Measurements from ENCODE around the gene LSG1.
"Not testable (repeated sequence)": the region's sequence is repeated elsewhere in the genome, so short reads cannot be mapped to it uniquely, and the experiment has no call there.

The LSG1 gene

DNA sequence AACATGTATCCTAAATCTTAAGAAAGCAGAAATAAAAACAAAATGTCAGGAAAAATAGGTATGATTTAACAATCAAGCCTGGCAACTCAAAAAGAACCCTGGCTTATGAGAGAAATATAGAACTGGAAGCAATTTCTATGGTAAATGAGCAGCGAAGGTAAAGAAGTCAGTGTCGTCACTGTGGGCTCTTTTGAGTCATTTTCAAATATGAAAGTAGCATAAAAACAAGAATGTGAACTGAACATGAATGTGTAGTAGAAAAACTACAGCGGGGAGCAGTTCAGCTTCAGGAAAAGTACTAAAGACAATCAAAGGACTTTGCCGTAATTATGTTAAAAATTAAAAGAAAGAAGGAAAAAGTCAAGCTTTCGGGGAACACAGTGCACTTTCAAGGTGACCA, 17.5 kb downstream of the LSG1 start:
- no peak for DNase-seq

DNA sequence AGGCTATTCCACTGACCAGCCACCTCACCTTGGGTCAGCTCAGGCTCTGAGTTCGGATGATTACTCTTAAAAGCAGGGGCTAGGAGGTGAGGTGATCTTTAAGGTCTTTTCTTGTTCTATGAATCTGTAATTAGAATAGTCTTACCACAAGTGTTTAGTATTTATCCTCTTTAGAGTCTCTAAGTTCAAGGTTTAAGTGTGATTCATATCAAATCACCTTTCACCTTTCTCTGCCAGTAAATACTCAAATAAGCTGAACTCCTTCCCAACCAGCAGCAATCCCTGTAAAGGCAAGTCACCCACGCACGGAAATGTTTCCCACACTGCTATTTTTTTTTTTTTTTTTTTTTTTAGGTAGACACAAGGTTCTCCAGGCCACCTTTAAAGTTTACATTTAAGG, 24.2 kb downstream of the LSG1 start:
- DNase-seq: no peak

DNA sequence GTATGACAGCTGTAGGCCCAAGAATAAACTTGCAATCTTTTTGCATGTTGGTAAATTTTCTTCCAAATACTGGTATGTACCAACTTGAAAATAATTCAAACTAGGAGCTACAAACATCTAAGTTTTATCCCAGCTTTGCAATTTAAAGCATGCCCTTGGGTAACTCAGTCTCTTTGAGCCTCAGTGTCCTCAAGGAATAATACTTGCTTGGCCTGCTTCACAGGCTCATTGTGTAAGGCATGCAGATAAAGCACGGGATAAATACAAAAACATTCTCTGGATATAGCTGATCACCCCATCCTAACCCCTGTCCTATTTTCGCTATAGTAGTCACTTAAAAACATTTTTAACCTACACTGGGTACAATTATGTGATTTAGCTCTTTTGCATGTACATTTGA, 29.2 kb downstream of the LSG1 start:
- DNase-seq: no peak

DNA sequence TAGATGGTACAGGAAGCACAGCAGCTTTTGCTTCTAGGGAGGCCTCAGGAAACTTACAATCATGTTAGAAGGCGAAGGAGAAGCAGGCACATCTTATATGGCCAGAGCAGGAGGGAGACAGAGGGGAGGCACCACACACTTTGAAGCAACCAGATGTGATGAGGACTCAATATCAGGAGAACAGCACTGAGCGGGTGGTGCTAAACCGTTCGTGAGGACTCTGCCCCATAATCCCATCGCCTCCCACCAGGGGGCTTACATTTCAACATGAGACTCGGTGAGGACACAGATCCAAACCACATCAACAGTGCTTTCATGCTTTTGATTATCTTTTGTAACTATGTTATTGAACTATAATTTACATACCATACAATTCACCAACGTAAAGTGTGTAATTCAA, 31.2 kb downstream of the LSG1 start:
- DNase-seq: no peak

DNA sequence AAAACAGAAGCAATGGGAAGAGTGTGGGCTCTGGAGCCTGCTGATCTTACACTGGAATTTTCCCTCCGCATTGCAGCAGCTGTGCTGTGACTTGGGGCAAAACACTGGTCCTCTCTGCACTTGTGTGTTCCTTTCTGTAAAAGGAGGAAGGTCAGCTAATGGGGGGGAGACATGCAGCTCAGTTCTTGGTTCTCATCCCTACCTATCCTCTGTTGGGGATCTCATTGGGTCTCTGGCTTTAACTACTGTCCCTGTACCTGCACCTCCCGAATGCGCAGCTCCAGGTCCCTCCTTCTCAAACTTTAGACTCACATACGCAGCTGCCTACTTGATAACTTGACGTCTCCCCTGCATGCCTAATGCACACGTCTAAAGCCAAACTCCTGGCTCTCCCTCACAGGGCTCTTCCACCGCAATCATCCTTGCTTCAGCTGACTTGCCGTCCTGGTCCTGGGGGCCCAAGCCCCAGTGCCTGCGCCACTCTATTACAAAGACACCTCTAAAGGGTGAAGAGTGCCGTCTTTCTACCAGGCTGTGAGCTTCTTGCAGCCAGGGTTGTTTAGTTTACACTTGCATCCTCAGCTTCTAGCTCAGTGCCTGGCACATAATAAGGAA, 32.9 kb downstream of the LSG1 start:
- no peak for DNase-seq

DNA sequence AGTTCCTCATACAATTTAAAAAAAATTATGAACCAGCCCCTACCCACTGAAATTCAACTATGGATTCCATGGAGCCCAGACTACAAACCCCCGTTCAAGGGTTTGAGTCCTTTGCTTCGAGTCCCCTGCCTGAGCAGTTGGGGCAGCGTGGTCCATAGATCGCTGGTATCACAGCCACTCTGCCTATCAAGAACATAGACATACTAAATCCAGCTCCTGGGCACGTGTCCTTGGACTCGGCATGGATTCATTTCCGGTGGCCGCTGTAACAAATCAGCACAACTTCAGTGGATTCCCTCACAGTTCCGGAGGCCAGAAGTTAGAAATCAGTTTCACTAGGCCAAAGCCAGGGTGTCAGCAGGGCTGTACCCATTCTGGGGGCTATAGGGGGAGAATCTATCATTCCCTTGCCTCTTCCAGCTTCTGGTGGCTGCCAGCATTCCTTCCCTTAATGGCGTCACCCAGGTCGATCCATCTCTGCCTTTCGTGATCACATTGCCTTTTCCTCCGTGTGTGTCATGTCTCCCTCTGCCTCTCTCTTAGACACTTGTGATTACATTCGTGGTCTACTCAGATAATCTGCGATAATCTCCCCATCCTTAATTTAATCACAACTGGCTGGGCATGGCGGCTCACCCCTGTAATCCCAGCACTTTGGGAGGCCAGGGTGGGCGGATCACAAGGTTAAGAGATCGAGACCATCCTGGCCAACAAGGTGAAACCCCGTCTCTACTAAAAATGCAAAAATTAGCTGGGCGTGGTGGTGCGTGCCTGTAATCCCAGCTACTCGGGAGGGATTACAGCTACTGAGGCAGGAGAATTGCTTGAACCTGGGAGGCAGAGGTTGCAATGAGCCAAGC, 34.2 kb downstream of the LSG1 start:
- no peak for DNase-seq

DNA sequence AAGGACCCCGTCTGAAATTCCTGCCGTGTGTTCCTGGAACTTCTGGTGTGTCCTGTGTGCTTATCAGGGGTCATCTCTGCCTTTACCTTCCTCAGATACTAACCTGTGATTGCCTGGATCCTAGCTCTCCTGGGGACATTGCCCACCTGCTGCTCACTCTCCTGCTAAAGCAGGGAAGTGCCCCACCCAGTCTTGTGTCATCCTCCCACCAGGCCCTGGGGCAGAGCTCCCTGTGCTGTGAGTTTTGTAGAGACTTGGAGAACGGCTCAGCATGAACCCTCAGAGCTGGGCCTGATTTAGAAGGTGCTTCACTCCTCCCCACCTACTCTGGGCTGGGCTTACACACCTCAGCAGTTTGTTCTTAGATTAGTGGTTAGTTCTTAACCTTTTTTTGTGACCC, 34.9 kb downstream of the LSG1 start:
- no peak for DNase-seq

DNA sequence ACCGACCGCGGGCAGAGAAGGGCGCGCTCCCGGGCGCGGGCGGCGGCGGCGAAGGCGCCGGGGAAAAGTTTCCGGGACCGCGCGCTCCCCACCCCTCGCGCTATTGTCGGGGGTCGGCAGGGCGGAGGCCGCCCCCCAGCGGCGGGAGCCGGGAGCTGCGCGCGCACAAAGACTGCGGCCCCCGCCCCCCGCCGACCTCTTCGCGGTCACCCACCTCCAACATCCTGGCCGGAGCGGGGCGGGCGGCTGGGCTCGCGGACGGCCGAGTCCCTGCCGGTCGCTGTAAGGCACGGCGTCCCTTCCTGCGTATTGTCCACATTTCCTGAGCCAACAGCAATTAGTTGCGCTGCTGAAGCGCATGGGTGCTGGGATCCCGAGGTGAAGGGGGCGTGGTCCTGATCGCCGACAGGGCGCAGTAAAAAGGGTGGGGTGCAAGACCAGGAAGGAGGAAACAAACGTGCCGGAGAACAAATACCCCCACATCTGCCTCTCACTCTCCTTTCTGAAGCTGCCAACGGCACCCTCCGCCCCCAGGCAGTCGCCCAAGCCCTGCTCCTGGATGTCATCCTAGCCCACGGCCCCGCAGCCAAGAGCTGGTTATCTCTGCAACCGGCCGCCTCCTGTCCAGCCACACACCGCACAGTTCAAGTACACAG, 38.5 kb downstream of the LSG1 start, which contains the start of gene TMEM44:
Gene TMEM44, minus strand, starts transcription at position 71 of the 656 bp plus-strand sequence. CDS start 204 bp downstream, outside the sequence.
- no peak for DNase-seq

DNA sequence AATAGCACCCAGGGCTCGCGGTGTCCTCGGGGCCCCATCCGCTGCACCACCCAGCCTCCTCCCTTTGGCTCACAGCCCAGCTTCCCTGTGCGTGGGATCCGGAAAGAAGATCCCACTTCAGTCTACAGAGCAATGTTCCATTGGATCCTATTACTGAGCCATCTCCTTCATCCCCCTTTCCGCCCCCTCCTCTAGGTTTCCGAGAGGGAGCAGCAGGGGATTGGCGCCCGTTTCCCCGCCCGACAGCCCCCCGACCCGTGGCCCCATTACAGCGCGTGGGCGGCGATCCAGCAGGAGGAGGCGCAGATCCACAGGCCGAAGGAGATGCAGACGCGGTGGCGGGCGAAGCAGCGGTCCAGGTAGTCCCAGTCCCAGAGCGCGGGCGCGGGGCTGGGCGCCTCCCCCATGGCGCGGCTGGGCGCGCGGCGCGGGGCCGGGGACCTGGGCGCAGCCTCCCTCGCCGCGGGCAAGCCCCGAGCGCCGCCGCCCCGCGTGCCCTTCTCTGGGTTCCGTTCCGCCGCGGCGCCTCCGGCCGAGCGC, 39.1 kb downstream of the LSG1 start:
- DNase-seq: no peak

DNA sequence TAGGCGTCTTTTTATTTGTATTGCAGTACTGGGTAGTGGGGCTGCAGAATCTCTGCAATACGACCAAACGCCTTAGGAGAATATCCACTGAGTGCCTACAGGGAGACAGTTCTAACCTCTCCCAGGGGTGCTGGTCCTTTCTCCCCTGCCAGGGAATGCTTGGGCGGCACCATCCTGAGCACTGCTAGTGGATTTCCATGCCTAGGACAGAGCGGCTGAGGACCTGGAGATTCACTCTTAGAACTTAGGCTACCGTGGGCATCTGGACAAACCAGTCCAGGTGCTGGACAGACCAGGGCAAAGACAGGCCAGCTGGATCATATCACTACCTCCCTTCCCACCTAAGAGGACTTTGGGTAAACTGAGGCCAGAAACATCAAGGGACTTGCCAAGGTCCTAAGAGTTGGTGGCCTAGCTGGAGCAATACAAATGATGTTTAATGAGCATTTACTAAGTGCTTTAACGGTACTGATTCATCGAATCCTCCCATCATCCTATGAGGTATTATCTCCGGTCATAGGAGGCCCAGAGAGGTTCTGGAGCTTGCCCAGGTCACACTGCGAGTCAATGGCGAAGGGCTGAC, 39.7 kb downstream of the LSG1 start:
- no peak for DNase-seq

DNA sequence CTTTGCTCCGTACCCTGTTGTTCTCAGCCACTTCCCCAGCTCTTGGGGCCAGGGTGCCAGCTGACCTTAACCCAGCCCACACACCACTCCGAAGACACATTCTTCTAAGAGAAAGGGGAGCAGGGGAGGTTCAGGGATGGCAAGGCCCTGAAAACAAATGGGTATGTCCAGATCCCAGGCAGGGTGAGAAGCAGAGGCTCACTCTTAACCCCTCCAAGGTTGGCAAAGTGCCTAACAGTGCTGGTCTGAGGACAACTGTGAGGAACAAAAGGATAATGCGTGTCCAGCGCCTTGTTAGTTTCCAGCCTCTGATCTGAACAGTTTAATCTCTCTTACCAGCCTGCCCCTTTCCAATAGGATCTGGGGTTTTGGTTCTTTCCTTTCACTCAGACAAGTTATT, 40.3 kb downstream of the LSG1 start:
- no peak for DNase-seq

DNA sequence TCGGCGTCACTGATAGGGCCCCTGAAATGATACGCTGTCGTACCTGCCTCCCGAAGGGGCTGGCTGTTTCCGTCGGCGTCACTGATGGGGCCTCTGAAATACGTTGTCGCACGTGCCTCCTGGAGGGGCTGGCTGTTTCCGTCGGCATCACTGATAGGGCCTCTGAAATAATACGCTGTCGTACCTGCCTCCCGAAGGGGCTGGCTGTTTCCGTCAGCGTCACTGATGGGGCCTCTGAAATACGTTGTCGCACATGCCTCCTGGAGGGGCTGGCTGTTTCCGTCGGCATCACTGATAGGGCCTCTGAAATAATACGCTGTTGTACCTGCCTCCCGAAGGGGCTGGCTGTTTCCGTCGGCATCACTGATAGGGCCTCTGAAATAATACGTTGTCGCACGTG, 41.3 kb downstream of the LSG1 start:
- not testable (repeated sequence) for DNase-seq

DNA sequence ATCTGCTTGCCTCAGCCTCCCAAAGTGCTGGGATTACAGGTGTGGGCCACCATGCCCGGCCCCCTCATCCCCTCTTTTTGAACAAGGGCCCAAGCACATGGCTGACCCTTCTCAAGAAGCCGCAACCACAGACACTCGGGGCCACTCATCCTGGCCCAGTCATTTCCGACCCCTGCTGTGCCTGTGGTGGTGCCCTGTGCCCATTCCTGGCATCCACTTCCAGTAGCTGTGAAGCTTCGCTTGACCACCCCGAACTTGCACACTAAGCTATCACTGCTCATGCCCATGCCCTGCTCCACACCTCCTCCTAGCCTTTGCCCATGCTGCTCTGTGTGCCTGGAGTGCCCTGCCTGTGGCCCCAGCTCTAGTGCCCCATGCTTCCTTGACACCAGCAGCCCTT, 47.0 kb downstream of the LSG1 start:
- no peak for DNase-seq

DNA sequence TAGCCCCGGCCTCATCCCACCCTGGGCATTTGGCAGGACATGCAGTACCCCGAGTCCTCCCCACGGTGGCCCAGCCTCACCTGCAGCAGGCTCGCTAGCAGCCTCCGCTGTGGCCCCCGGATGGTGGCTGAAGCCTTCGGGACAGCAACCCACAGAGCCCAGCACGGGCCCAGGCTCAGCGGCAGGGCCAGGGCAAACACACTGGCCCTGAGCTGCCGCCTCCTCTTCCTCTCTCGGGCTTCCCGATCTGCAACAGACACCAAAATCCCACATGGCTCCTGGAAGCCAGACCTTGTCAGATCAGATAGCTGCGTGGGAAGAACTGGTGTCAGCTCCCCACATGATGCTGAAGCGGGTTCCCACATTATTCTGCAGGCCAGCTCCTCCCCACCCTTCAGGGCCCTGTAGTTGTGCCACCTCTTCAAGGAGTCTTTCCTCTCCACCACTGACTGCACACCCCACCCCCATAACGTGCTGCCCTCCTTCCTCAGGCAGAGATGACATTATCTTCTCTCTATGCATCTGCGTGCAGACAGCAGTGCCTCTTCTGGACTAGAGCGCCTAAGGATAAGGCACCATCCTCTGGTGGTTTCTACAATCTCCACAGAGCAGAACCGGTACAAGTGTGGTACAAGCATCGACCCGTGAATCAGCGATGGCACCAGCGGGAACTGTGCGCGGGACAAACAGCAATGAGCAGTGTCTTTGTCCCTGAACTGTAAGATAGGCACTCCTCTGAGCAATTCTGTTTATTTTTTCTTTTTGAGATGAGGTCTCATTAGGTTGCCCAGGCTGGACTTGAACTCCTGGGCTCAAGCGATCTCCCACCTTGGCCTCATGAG, 48.3 kb downstream of the LSG1 start:
- no peak for DNase-seq

DNA sequence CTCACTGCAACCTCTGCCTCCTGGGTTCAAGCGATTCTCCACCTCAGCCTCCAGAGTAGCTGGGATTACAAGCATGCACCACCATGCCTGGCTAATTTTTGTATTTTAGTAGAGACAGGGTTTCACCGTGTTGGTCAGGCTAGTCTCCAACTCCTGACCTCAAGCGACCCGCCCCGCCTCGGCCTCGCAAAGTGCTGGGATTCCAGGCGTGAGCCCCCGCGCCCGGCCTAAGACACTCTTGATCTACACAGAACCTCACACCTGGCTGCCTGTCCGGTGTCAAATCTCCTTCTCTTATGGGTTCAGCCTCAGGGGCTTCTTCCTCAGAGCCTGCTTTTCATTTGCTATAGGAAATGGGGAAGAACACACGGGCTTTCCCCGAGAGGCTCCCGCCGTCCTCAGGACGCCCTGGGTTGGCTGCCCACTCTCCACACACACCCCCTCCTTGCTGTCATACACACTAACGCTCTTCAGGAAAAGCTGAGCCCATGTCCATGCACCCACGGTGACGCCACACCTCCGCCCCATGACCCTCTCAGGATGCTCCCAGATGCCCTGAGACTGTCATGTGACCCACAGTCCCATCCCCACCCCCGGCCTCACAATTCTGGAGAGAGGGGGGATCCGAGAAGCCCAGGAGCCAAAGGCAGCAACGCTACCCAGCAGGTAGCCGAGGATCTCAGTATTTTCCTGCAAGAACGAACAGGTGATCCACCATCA, 49.2 kb downstream of the LSG1 start:
- DNase-seq: no peak

DNA sequence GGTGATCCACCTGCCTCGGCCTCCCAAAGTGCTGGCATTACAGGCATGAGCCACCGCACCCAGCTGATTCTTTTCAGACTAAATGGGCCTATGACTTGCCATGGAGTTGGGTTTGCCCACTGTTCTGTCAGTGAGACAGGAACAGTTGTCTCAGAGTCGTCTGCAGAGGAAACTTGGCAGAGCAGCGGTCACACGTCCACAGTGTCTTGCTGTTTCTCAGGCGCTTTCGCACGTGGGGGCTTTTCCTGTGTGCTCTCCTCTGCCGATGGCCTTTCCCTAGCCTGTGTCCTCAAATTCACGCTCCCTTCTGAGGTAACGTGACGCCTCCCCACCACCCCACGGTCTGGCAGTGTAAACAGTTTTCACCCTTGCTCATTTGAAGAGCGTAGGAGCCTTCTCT, 50.0 kb downstream of the LSG1 start:
- no peak for DNase-seq

DNA sequence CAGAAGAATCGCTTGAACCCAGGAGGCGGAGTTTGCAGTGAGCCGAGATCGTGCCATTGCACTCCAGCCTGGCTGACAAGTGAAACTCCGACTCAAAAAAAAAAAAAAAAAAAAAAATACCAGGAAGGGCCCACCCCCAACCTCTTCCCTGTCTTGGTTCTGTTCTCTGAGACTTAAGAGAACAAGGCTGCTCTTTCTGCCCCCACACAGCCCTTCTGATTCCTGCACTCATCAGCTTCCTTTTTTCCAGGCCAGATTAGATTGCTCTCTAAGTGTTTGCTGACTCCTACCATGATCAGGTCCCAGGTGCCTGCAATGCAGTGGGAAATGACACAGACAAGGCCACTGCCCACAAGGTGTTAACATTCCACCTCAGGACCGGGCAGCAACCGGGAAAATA, 51.8 kb downstream of the LSG1 start:
- DNase-seq: no peak

DNA sequence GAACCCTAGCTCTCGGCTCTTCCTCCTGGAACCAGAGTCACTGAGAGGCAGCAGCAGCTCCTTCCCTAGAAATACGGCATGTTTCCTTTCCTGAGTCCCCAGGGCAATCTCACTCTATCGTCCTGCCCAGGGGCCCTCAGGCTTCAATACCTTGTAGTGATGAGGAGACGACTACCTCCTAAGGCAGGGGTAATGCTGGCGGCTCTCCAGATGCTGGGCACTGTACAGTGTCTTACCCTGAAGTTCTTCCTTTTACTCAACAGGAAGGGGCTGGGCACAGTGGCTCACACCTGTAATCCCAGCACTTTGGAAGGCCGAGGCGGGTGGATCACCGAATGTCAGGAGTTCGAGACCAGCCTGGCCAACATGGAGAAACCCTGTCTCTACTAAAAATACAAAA, 52.2 kb downstream of the LSG1 start:
- DNase-seq: no peak

DNA sequence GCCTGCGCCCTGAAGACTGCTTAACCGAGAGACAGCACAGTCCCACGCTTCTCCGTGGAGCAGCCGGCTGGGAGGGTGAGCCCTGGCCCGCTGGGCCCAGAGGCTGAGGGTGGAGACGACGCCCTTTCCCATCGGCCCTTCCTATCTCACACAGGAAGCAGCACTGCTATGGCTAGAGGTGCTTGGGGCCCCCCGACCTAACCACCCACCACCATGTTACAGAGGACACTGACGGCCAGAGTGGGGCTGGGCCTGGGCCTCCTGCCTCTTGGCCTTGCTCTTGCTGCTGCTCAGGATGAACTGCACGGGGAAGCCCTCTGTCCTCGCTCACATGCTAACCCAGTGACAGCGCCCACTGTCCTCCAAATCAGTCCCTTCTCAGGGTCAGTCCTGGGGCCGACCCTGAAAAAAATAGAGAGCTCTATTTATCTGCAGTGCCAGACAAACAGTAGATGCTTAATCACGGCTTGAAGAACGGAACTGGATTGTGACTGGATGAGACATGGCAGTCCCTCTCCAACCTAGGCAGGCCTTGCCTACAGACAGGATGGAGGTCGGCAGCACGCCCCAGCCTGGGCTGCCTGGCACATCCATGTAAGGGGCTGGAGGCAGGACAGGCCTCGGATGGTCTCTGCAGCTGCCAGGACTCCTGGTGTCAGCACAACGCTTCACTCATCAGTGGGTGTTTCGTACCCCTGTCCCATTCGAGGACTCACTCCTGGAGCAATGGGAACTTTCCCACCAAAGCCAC, 53.0 kb downstream of the LSG1 start:
- DNase-seq: no peak

DNA sequence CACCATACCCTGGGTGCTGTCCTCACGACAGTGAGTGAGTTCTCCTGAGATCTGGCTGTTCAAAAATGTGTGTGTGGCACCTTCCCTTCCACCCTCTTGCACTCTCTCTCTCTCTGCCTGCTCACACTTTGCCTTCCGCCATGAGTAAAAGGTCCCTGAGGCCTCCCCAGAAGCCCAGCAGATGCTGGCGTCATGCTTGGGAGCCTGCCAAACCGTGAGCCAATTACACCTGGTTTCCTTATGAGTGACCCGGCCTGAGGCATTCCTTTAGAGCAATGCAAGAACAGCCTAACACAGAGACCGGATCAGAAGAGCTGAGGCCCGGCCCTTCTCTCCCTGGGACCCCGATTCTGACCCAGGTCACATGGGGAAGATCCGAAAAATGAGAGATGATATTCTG, 54.2 kb downstream of the LSG1 start:
- no peak for DNase-seq

DNA sequence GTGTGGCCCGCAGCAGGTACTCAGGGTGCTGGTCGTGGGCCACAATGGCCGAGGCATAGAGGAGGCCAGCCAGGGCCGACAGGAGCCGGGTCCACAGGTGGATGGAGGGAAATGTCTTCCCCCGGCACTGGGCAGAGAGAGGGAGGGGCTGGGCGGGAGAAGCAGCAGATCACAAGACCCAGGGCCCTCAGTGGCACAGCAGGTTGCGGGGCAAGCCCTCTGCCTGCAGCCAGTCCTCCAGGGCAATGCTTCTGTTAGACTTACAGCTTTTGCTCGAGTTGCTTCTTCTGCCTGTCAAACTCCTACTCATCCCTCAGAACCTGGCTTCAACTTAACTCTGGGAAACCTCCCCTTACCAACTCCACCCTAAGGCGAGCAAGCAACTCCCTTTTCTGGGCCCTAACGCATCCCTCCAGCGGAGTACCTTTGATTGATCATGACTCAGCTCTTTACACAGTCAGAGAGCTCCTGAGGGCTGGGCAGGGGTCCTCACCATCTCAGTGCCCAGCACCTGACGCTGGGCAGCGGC, 54.8 kb downstream of the LSG1 start:
- no peak for DNase-seq

All from NCI-H187 (cell line).